ENCODE results near the gene UBL5.
"Not testable (repeated sequence)": the region's sequence is repeated elsewhere in the genome, so short reads cannot be mapped to it uniquely, and the experiment has no call there.

Gene UBL5

DNA sequence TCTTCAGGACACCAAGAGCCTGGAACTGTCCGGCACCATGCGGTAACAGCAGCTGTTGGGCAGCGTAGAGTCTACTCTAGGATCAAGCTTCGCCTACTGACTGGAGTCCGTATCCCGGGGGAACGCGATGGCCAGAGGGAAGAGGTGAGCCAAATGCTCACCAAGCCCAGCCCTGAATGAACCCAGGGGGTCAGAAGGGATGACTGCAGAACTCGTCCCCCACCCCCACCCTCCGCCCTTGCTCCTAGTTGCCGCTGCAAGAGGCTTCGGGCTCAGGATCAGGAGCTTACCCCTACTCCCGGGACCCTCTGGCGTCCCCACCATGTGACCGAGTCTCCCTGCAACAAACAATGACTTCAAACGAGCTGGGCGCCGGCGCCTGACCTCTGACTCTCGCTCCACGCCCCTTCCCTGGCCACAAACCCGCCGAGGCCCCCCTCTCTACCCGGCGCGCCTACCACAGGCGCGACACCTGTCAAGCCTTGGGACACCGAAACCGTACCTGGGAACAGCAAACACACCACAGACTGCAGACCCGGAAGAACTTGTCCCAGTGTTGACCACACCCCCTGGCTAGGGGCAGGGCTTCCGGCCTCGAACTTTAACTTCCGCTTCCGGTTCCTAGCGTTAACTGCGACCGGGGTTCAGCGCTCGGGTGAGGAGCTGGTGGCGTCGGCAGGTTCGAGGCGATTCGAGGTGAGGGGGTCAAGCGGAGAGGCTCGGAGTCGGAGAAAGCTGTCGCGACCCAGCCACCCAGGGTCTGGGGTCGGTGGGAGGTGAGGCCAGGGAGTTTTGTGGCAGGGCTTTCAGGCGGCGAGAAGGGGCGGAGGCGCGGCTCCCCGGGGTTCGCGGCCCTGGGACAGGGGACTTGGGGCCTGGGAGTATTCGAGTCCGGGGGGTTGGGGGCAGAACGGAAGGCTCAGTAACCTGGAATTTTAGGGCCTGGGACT is at the start of gene UBL5:
Gene UBL5 (plus strand): TSS at position 630 of the 950 bp plus-strand sequence. CDS start 420 bp downstream, outside the sequence.
- DNase-seq (ENCODE audit: low read depth in 2 of 2) = peak; percentile 79

DNA sequence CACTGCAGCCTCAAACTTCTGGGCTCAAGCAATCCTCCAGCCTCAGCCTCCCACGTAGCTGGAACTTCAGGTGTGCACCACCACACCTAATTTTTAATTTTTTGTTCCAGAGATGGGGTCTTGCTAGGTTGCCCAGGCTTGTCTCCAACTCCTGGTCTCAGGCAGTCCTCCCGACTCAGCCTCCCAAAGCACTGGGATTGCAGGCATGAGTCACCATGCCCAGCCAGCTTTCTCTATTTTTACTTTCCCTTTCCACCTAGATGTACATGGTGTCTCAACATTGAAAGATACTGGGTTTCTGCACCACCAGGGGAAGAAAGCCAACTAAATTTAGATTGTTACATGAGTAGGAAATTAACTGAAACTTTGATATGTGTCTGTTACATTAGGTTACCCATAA is 45.4 kb upstream of the UBL5 start:
- no peak for DNase-seq (ENCODE audit: low read depth in 2 of 2)

DNA sequence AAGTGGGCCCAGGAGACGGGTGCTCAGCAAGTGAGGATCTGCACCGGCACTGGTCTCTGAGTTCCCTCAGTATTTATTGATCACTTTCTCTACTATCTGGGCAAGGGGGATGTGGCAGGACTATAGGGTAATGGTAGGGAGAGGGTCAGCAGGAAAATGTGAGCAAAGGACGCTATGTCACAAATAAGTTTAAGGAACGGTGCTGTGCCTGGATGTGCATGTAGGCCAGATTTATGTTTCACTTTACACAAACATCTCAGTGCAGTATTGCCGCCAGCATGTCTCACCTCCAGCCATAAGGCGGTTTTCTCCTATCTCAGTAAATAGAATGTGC is 43.6 kb upstream of the UBL5 start:
- DNase-seq (ENCODE audit: low read depth in 2 of 2) = not testable (repeated sequence)

DNA sequence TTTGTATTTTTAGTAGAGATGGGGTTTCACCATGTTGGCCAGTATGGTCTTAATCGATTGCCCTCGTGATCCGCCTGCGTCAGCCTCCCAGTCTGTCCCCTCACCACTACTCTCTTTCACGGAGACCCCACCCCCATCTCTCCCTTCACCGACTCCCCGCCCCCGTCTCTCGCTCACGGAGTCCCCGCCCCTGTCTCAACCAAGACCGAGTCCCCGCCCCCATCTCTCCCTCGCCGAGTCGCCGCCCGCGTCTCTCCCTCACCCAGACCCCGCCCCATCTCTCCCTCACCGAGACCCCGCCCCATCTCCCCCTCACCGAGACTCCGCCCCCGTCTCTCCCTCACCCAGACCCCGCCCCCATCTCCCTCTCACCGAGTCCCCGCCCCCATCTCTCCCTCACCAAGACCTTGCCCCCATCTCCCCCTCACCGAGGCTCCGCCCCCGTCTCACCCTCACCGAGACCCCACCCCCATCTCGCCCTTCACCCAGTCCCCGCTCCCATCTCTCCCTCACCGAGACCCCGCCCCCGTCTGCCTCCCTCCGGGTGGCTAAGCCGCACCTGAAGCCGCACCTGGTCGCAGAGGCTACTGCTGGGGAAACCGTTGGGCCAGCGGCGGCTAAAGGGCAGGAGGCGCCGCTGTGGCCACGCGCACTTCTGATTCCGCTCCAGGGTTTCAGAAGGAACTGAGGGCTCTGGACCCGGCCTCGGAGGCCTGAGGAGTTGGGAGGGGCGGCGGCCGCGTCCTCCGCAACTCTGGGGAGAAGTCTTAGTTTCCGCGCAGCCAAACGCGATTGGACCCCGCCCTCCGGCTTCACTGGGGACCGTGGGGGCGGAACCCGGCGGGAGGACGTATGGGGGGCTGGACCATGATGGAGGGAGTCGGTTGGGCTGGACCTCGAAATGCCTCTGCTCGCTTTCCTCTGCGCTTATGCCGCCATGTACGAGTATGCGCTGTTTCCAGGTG is 42.1 kb upstream of the UBL5 start:
- DNase-seq (ENCODE audit: low read depth in 2 of 2) = peak; percentile 96 to 99

DNA sequence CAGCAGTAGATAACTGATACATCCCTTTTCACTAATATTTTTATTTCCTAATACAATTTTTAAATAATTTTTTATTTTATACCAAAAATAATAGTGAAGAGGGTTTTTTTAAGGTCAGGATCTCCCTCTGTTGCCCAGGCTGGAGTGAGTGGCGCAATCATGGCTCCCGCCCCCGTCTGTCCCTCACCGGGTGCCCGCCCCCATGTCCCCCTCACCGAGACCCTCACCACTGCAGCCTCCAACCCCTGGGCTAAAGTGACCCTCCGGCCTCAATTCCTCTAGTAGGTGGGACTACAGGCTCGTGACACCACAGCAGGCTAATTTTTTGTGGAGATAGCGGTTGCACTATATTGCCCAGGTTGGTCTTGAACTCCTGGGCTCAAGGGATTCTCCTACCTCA is 41.4 kb upstream of the UBL5 start:
- no peak for DNase-seq (ENCODE audit: low read depth in 2 of 2)

DNA sequence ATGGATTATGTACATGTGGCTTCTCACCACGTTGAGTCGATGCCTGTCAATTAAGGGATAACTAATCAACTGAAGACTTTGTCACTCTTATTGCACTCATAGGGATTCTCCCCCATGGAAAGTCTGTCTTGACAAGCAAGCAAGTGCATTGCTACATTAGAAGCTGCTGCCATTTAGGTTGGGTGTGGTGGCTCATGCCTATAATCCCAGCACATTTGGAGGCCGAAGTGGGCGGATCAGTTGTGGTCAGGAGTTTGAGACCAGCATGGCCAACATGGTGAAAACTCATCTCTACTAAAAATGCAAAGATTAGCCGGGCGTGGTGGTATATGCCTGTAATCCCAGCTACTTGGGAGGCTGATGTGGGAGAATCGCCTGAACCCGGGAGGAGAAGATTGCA is 40.9 kb upstream of the UBL5 start:
- no peak for DNase-seq (ENCODE audit: low read depth in 2 of 2)

DNA sequence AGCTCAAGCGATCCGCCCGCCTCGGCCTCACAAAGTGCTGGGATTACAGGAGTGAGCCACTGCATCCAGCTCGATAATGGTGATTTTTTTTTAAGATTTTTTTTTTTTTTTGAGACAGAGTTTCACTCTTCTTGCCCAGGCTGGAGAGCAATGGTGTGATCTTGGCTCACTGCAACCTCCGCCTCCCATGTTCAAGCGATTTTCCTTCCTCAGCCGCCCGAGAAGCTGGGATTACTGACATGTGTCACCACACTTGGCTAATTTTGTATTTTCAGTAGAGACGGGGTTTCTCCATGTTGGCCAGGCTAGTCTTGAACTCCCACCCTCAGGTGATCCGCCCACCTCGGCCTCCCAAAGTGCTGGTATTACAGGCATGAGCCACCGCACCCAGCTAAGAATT is 39.1 kb upstream of the UBL5 start:
- not testable (repeated sequence) for DNase-seq (ENCODE audit: low read depth in 2 of 2)

DNA sequence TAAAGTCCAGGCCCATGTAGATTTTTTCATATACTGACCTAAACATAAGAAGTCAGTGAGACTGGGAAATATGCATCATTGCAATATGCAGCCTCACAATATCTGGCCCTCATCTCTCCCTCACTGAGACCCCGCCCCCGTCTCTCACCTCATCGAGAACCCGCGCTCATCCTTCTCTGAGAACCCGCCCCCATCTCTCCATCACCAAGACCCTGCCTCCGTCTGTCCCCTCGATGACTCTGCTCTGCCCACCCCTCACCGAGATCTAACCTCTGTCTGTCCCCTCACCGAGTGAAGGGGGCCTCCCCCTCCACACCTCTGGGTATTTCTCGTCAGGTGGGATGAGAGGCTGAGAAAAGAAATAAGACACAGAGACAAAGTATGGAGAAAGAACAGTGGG is 38.7 kb upstream of the UBL5 start:
- DNase-seq (ENCODE audit: low read depth in 2 of 2) = no peak

DNA sequence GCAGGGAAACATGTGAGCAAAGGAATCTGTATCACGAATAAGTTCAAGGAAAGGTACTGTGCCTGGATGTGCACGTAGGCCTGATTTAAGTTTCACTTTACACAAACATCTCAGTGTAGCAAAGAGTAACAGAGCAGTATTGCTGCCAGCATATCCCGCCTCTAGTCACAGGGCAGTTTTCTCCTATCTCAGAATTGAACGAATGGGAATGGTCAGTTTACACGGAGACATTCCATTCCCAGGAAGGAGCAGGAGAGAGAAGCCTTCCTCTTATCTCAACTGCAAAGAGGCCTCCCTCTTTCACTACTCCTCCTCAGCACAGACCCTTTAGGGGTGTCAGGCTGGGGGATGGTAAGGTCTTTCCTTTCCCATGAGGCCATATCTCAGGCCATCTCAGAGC is 38.1 kb upstream of the UBL5 start:
- DNase-seq (ENCODE audit: low read depth in 2 of 2) = not testable (repeated sequence)

DNA sequence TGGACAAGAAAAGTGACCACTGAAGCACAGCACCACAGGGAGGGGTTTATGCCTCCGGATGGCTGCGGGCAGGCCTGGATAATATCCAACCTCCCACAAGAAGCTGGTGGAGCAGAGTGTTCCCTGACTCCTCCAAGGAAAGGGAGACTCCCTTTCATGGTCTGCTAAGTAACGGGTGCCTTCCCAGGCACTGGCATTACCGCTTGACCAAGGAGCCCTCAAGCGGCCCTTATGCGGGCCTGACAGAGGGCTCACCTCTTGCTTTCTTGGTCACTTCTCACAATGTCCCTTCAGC is 36.7 kb upstream of the UBL5 start:
- not testable (repeated sequence) for DNase-seq (ENCODE audit: low read depth in 2 of 2)

DNA sequence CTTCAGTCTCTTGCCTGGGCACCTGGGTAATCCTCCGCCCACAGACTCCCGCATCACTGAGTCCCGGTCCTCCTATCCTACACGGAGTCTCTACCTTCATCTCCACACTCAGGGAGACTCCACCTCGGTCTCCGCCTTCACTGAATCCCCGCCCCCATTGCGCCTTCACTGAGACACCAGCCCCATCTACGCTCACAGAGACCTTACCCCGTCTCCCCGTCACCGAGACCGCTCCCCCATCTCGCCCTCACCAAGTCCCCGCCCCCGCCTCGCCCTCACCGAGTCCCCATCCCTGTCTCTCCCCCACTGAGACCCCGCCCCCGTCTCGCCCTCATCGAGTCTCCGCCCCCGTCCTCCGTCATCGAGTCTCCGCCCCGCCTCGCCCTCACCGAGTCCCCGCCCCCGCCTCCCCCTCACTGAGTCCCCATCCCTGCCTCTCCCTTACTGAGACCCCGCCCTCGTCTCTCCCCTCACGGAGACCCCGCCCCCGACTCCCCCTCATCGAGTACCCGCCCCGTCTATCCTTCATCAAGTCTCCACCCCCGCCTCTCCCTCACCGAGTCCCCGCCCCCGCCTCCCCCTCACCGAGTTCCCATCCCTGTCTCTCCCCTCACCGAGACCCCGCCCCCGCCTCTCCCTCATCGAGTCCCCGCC is 36.0 kb upstream of the UBL5 start:
- peak; percentile 92 to 99 for DNase-seq (ENCODE audit: low read depth in 2 of 2)

DNA sequence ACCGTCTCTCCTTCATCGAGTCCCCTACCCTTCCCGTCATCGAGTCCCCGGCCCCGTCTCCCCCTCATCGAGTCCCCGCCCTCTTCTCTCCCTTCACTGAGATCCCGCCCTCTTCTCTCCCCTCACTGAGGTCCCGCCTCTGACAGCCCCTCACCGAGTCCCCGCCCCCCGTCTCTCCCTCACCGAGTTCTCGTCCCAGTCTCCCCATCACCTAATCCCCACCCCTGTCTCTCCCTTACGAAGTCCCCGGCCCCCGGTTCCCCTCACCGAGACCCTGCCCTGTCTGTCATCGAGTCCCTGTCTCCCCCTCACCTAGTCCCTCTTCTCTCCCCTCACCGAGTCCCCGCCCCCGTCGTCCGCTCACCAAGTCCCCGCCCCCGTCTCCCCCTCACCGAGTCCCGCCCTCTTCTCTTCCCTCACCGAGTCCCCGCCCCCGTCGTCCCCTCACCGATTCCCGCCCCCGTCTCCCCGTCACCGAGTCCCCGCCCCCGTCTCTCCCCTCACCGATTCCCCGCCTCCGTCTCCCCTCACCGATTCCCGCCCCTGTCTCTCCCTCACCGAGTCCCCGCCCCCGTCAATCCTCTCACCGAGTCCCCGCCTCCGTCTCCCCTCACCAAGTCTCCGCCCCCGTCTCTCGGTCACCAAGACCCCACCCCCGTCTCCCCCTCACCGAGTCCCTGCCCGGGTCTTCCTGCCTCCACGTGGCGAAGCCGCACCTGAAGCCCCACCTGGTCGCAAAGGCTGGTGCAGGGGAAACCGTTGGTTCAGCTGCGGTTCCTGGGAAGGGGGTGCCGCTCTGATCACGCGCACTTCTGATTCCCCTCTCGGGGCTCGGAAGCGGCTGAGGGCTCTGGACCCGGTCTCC is 35.3 kb upstream of the UBL5 start:
- peak; percentile 90 to 97 for DNase-seq (ENCODE audit: low read depth in 2 of 2)

DNA sequence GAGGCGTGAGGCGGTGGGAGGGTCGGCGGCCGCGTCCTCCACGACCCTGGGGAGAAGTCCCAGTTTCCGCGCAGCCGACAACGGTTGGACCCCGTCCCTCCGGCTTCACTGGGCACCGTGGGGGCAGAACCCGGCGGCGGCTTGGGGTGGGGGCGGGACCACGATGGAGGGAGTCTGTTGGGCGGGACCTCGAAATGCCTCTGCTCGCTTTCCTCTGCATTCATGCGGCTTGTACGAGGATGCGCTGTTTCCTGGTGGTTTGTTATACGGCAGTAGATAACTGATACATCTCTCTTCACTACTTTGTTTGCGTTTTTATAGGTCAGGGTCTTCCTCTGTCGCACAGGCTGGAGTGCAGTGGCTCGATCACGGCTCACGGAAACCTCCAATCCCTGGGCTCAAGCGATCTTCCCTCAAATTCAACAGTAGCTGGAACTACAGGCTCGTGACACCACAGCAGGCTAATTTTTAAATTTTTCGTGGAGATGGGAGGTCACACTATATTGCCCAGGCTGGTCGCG is 34.6 kb upstream of the UBL5 start:
- peak; percentile 51 to 55 for DNase-seq (ENCODE audit: low read depth in 2 of 2)

DNA sequence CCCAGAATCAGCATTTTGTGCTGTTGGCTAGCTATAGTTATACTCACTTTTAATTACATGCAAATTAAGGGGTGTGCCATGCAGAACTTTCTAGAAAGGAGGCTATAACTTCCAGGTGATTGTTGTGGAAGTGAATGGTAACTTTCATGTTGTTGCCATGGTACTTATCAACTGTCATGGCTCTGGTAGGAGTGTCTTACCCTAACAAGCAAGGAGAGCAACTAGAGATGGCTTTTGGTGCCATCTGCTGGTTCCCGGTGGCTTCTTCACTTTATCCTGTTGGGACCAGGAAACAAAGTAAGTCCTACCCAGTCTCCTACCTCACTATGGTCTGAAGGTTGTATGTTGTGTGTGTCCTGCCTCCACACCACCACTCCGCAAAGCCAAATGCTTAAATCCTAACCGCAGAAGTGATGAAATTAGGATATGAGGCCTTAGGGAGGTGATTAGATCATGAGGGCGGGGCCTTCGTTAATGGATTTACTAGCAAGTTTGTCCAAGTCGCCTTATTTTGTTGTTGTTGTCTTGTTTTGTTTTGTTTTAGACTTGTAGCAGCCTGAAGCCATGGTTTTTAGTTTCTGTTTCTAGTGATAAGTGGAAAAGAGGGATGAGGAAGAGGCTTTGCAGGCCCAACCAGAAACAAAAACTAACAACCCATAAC is 31.5 kb upstream of the UBL5 start:
- DNase-seq (ENCODE audit: low read depth in 2 of 2) = peak; percentile 64 to 69

DNA sequence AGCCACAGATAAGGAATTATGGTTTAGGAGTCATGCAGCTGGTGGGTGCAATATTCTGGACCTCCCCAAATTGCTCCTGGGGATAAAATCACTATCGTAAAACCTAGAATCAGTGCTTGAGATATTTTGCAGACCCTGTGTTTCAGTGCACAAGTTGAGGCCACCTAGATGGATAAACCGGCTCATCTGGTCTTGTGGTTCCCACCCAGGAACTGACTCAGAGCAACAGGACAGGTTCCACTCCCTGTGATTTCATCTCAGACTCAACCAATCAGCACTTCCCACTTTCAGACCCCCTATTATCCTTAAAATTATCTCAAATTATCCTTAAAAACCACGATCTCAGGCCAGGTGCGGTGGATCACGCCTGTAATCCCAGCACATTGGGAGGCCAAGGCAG is 29.8 kb upstream of the UBL5 start:
- DNase-seq (ENCODE audit: low read depth in 2 of 2) = no peak

DNA sequence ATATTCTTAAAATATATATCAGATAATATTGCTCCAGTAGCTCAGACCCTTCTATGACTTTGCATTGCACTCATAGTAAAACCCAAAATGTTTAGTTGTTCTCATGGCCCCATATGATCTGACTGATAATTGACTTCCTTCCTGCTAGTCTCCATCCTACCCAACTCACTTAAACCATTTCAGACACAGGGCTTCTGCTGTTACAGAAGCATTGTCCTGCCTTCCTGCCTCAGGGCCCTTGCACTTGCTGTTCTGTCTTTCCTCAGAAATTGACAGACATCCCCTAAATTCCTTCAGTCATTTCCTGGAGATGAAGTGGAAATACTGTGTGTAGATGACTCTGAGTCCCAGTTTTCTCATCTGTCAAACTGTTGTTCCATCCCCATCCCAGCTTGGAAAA is 28.6 kb upstream of the UBL5 start:
- no peak for DNase-seq (ENCODE audit: low read depth in 2 of 2)

DNA sequence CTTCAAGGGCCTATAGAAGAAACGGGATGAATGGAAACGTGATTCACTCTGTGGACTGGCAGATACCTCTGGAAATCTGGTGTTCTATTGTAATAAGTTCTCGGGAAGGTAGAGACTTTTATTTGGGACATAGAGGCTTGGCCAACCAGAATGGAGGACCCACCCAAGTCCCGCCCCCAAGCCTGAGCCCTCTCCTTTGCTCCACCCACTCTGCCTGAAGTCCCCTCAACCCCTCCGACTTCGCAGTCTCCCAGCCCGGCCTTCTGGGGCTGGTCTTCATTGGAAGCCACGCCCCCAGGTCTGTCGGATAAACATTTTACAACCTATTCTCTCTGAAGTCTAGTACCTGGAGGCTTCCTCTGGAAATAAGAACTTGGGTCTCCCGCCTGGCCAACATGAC is 25.7 kb upstream of the UBL5 start:
- DNase-seq (ENCODE audit: low read depth in 2 of 2) = no peak

DNA sequence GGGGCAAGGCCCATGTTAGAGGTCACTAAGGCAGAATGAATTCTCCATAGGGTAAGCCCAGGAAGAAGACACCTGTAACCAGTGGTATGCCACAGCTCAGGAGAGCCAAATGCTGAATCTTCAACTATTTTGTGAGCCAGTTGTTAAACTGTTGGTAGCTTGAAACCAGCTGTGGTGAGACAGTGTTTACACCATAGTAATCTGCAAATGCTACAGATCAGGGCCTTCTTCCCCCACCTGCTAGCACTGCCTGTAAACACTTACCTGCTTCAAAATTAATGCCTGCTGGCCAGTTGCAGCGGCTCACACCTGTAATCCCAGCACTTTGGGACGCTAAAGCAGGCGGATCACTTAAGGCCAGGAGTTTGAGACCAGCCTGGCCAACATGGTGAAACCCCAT is 20.9 kb upstream of the UBL5 start:
- no peak for DNase-seq (ENCODE audit: low read depth in 2 of 2)

DNA sequence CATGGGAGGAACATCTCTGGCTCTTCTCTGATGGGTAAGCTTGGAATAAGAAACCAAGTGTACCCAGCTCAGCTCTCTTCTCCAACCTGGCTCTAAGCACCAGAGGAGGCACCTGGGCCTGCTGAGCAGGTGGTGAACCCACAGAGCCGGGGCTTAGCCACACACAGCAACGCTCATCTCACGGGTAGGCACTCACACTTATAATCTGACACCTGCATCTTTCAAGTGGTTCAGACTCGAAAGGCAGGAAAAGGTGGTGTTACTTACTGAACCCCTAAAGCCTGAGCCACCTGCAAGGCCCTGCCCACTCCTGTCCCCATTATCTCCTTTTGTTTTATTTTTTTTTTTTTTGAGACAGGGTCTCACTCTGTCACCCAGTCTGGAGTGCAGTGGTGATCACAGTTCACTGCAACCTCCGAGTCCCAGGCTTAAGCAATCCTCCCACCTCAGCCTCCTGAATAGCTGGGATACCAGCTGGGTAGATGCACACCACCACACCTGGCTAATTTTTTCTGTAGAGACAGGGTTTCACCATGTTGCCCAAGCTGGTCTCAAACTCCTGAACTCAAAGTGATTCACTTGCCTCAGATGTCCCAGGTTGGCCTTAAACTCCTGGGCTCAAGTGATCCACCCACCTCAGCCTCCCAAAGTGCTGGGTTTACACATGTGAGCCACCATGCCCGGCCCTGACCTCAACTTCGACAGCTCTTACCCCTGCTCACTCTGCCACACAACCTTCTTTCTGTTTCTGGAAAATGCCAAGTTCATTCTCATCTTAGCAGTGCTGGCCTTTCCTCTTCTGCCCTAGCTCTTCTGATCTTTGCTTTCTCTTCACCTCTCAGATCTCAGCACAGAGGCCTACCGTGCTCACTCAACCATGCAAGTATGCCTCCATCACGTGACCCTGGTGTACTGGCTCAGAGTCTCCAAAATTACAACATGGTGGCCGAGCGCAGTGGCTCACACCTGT is 18.6 kb upstream of the UBL5 start:
- no peak for DNase-seq (ENCODE audit: low read depth in 2 of 2)
